ENCODE data around the gene NUMA1.

Gene NUMA1

DNA sequence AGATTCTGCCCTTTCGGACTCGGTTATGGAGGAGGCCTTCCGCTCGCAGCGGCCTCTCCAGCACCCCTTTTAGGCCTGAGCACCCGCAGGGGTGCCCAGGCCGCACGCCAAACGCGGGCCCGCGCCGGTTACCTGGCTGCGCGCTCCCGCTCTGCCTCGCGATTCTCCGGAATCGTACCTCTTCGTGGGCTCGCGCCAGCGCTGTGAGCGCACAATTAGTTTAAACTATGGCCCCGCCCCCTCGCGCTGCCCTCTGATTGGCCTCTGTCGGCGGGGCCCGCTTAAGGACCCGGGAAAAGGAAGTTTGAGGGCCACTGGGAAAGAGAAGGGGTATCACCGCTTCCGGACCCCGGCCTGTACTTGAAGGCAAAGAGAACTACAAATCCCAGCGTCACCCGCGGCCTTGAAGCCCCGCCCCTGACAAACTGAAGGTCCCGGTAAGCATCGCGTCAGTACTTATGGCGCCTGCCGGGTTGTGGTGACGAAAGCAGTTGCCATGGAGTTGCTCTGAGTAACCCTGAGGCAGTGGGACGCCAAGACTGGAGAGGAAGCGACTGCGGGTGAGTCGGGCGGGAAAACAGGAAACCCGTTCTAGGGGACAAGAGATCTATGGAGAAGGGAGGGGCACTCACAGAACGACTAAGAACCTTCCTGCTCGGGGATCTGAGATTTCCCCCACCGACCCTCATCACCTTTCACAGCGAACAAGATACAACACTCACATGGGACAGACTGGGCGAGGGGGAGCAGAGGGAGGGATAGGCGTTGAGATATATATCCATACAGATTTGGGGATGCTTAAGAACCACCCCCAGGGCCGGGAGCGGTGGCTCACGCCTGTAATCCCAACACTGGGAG is at the start of gene NUMA1, which contains the start of gene LRRC51:
Gene NUMA1, minus strand, starts transcription at position 217 of the 858 bp plus-strand sequence. CDS start 44,599 bp downstream, outside the sequence.
Gene LRRC51, plus strand, starts transcription at position 525 of the 858 bp plus-strand sequence. CDS start 8,234 bp downstream, outside the sequence.
- TF ChIP-seq, protein P1, sequence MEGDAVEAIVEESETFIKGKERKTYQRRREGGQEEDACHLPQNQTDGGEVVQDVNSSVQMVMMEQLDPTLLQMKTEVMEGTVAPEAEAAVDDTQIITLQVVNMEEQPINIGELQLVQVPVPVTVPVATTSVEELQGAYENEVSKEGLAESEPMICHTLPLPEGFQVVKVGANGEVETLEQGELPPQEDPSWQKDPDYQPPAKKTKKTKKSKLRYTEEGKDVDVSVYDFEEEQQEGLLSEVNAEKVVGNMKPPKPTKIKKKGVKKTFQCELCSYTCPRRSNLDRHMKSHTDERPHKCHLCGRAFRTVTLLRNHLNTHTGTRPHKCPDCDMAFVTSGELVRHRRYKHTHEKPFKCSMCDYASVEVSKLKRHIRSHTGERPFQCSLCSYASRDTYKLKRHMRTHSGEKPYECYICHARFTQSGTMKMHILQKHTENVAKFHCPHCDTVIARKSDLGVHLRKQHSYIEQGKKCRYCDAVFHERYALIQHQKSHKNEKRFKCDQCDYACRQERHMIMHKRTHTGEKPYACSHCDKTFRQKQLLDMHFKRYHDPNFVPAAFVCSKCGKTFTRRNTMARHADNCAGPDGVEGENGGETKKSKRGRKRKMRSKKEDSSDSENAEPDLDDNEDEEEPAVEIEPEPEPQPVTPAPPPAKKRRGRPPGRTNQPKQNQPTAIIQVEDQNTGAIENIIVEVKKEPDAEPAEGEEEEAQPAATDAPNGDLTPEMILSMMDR (IDR thresholded peaks at IDR 0.05), result no peak
- H3K4me3 ChIP-seq (ENCODE audit: low read depth, low read length), result peak within 1 kb of the TSS; percentile 64
- H3K4me1 ChIP-seq, result peaks cover 4% of the 10 kb centered on the region
- H3K27ac ChIP-seq, result peak within 1 kb of the TSS; percentile 93
- peak within 1 kb of the TSS; percentile 89 for H3K4me2 ChIP-seq (ENCODE audit: low read length)
- H3K27me3 ChIP-seq (ENCODE audit: control insufficient read depth, insufficient read depth, low read length), result no peaks in the 10 kb centered on the region
- no peaks in the 10 kb centered on the region for H3K36me3 ChIP-seq (ENCODE audit: control insufficient read depth, insufficient read depth, low read length)
- peak within 1 kb of the TSS; percentile 82 for H2AFZ ChIP-seq
- peaks cover 4% of the 10 kb centered on the region for H3K79me2 ChIP-seq
- no peaks in the 10 kb centered on the region for H3K9me3 ChIP-seq (ENCODE audit: control insufficient read depth, low read length)
- peak within 1 kb of the TSS; percentile 37 for H3K9ac ChIP-seq

GRCh38 chr11:72129381-72129780 is 49.0 kb upstream of the NUMA1 start:
- Histone ChIP-seq H3K27me3 (ENCODE audit: control insufficient read depth, insufficient read depth, low read length) (no peaks in the 10 kb centered on the region), H3K27ac (no peak overlapping the region), H3K36me3 (ENCODE audit: control insufficient read depth, insufficient read depth, low read length) (no peaks in the 10 kb centered on the region), H2AFZ (no peak overlapping the region), H3K9me3 (ENCODE audit: control insufficient read depth, low read length) (no peaks in the 10 kb centered on the region), H3K4me1 (no peaks in the 10 kb centered on the region), H3K79me2 (no peaks in the 10 kb centered on the region), H3K4me2 (ENCODE audit: low read length) (no peak overlapping the region), H3K9ac (no peak overlapping the region), H3K4me3 (ENCODE audit: low read depth, low read length) (no peak overlapping the region)
- TF ChIP-seq, protein P1 (IDR thresholded peaks at IDR 0.05), result no peak

DNA sequence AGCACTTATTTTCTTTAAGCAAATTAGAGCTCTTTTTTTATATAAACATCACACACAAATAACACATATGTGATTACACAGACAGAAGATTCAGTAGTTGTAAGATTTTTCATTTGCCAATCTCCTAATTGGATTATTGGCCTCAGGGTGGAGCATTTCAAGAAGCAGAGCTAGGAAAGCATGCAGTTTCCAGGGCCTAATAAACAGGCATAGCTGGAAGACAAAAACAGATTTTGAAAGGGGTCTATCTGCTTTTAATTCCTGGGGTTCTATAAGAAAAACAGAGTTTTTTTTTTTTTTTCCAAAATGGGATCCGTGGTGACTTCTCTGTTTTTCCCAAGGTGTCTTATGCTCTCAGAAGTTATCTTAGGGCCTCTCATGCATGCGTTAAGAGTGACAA is 47.6 kb upstream of the NUMA1 start:
- Histone ChIP-seq H3K4me3 (ENCODE audit: low read depth, low read length) (no peak overlapping the region), H3K4me2 (ENCODE audit: low read length) (no peak overlapping the region), H3K9ac (no peak overlapping the region), H3K9me3 (ENCODE audit: control insufficient read depth, low read length) (no peaks in the 10 kb centered on the region), H3K27ac (no peak overlapping the region), H3K27me3 (ENCODE audit: control insufficient read depth, insufficient read depth, low read length) (no peaks in the 10 kb centered on the region), H3K79me2 (no peaks in the 10 kb centered on the region), H3K36me3 (ENCODE audit: control insufficient read depth, insufficient read depth, low read length) (no peaks in the 10 kb centered on the region), H3K4me1 (peaks cover 12% of the 10 kb centered on the region), H2AFZ (no peak overlapping the region)
- TF ChIP-seq, protein P1 (IDR thresholded peaks at IDR 0.05), result no peak

DNA sequence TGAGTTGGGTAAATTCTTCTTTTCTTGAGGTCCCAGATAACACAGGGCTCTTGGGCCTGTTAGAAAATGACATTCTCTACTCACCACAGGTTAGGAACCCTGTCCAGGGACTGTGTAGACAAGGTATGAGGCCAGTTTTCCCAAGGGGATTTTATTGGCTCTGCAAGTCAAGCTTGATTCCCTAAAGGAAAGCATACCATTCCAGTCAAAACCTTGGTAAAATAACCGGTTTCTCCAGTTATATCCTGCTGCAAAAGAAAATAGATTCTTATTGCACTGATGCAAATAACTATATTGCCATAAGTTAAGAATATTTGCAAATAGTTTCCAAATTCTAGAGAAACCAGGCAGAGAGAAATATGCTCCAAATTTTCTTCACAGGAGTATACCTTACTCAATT is 45.6 kb upstream of the NUMA1 start:
- Histone ChIP-seq H3K4me3 (ENCODE audit: low read depth, low read length) (no peak overlapping the region), H3K36me3 (ENCODE audit: control insufficient read depth, insufficient read depth, low read length) (no peaks in the 10 kb centered on the region)
- TF ChIP-seq, protein P1 (IDR thresholded peaks at IDR 0.05), result no peak

More for the DNA sequence above, 45.6 kb upstream of the NUMA1 start:
- Histone ChIP-seq H3K9me3 (ENCODE audit: control insufficient read depth, low read length) (no peaks in the 10 kb centered on the region), H3K27me3 (ENCODE audit: control insufficient read depth, insufficient read depth, low read length) (no peaks in the 10 kb centered on the region), H2AFZ (no peak overlapping the region), H3K79me2 (no peaks in the 10 kb centered on the region), H3K9ac (no peak overlapping the region), H3K27ac (no peak overlapping the region), H3K4me1 (peaks cover 12% of the 10 kb centered on the region), H3K4me2 (ENCODE audit: low read length) (no peak overlapping the region)

Measured in parathyroid adenoma (tissue), 2 donors.